ENCODE data around the gene WDR44. TPM values are rescaled to one million over a fixed set of nuclear protein-coding genes. Genes with fewer than 3 reads are reported as not detected.

Gene WDR44
- total RNA-seq, 6 experiments from 2014 or later = 20.4 to 25.8 (median 22.6) TPM

DNA sequence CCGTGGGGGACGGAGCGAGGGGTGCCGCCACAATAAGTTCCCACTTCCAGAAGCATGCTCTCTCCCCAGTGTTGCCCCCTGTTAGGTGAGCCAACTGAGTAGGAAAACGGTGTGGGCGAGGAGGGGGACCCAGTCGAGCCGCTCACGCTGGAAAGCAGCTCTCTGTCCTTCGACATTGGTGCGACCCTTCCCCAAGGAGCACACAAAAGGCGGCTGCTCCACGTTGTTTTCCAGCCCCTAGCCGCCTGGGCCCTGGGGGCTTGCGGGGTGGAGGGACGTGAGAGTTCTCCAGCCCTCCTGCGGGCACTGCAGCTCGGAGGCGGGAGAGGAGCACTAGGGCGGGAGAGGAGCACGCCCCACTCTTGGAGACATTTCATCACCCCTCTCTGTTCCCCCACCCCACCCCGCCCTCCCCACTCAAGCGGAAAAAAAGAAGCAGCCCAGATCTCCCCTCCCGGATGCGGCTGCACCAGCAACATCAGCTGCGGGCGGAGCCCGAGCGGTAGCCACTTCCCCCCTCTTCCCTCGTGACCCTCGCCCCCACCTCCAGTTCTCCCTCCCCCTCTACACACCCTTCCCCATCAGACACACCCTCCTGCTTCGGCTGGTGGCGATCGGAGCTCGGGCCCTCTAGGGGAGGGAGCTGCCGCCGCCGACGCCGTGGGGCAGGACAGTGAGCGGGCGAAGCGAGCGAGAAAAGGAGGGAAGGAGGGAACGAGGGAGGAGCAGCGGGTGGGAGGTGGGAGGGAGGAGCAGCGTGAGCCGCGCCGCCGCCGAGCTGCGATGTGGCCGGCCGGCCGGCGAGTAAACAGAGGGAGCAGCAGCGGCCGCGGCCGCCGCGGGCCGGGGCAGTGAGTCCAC, 149.4 kb downstream of the WDR44 start, which contains the start of gene DOCK11:
Gene DOCK11, plus strand, starts transcription at position 755 of the 861 bp plus-strand sequence. CDS start 157 bp downstream, outside the sequence.
- TF ChIP-seq, protein P1, sequence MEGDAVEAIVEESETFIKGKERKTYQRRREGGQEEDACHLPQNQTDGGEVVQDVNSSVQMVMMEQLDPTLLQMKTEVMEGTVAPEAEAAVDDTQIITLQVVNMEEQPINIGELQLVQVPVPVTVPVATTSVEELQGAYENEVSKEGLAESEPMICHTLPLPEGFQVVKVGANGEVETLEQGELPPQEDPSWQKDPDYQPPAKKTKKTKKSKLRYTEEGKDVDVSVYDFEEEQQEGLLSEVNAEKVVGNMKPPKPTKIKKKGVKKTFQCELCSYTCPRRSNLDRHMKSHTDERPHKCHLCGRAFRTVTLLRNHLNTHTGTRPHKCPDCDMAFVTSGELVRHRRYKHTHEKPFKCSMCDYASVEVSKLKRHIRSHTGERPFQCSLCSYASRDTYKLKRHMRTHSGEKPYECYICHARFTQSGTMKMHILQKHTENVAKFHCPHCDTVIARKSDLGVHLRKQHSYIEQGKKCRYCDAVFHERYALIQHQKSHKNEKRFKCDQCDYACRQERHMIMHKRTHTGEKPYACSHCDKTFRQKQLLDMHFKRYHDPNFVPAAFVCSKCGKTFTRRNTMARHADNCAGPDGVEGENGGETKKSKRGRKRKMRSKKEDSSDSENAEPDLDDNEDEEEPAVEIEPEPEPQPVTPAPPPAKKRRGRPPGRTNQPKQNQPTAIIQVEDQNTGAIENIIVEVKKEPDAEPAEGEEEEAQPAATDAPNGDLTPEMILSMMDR (IDR thresholded peaks at IDR 0.05) = no peak
- Mint-ChIP-seq H3K27me3 (ENCODE audit: insufficient read depth) (peaks cover 3% of the 10 kb centered on the region; the same call in 1 of the 2 replicates), H3K4me1 (ENCODE audit: low read depth) (peaks cover 13% of the 10 kb centered on the region), H3K36me3 (ENCODE audit: low read depth) (no peaks in the 10 kb centered on the region), H3K27ac (peak within 1 kb of the TSS; percentile 83), H3K9me3 (no peaks in the 10 kb centered on the region), H3K4me3 (peak within 1 kb of the TSS; percentile 96)
- peak; percentile 65 for DNase-seq

DNA sequence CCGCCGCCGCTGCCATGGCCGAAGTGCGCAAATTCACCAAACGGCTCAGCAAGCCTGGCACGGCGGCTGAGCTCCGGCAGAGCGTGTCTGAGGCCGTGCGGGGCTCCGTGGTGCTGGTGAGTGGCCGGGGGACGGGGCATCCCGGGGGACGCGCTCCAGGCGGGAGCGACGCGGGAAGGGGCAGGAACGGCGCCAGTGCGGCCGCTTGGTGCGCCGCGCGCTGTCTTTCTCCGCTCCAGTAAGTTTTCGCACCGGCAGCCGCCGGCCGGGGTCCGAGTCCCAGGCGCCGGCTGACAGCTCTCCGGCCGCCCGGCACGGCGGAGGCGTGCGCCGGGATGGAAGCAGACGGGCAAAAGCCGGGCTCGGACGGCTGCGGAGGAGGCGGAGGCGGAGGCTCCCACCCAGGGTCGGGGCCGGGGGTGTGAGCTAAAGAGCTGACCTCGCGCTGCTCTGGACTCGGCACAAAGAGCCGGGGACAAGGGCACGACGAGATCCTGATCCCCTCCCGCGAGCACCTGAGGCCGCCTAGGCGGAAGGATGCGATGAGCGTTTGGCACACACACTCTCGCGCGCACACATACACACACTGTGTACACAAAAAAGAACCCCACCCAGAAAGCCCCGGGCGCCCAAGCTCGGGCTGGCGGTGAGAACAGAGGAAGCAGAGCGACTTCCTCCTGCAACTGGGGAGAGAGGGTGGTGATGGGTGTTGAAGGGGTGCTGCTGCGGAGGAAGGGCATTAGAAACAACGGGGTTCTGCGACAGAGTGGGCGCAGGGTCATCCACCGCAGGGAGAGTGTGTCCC, 150.3 kb downstream of the WDR44 start:
- H3K27ac Mint-ChIP-seq = peak overlapping the region; percentile 83
- no peak for DNase-seq
- peaks cover 13% of the 10 kb centered on the region for H3K4me1 Mint-ChIP-seq (ENCODE audit: low read depth)
- H3K9me3 Mint-ChIP-seq = no peaks in the 10 kb centered on the region
- peak overlapping the region; percentile 96 for H3K4me3 Mint-ChIP-seq
- H3K27me3 Mint-ChIP-seq (ENCODE audit: insufficient read depth) = peaks cover 3% of the 10 kb centered on the region; the same call in 1 of the 2 replicates
- TF ChIP-seq, protein P1 (IDR thresholded peaks at IDR 0.05) = no peak
- H3K36me3 Mint-ChIP-seq (ENCODE audit: low read depth) = no peaks in the 10 kb centered on the region

DNA sequence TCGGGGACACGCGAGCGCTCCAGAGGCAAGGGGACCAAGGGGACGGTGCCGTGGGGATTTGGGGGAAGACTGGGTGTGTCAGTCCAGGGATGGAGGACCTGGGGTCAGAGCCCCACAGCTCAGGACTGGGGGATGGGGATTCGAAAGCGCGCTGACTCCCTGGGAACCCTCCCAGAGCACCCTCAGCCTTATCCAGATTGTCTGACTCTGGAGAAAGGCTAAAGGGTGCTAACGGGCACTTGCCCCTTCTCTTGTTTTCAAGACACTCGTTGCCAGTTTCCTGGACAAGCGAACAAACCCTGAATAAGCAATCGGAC, 150.8 kb downstream of the WDR44 start:
- H3K27ac Mint-ChIP-seq = peak overlapping the region; percentile 83
- peak overlapping the region; percentile 96 for H3K4me3 Mint-ChIP-seq

DNA sequence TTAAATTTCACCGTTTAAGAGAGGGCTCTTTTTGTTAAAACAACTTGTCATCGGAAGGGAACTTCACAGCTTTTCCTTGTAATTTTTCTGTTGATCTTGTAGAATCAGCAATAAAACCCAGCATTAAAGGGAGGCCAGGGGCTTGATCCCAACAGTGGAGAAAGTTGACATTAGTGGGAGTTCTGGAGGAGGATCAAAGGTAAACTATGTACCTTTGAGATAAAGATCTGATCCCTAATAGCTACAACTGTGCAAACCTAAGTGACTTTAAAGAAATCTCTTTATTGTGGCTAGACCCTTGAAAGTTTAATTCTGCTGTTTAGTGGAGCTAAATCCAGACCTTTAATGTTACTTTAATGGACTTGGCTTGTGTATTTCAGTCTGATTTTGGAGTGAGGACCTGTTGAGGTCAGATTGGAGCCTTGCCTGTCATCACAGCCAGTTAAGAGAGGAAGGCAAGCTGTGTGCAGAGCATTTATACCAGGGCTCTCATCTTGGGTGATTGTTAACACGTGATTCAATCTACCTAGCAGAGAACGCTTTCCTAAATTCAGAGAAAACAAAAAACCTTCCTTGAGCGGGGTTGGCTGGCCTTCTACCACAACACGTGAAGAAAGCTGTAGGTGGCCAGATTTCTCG, 151.4 kb downstream of the WDR44 start:
- TF ChIP-seq, protein P1 (IDR thresholded peaks at IDR 0.05) = no peak
- Mint-ChIP-seq H3K27ac (peak overlapping the region; percentile 83; the same call in 1 of the 2 replicates), H3K9me3 (no peaks in the 10 kb centered on the region), H3K4me3 (peak overlapping the region; percentile 96), H3K4me1 (ENCODE audit: low read depth) (peaks cover 16% of the 10 kb centered on the region), H3K36me3 (ENCODE audit: low read depth) (no peaks in the 10 kb centered on the region), H3K27me3 (ENCODE audit: insufficient read depth) (peaks cover 3% of the 10 kb centered on the region; the same call in 1 of the 2 replicates)
- DNase-seq = no peak

More for the DNA sequence above, 150.8 kb downstream of the WDR44 start:
- peaks cover 13% of the 10 kb centered on the region for H3K4me1 Mint-ChIP-seq (ENCODE audit: low read depth)
- no peaks in the 10 kb centered on the region for H3K9me3 Mint-ChIP-seq
- H3K36me3 Mint-ChIP-seq (ENCODE audit: low read depth) = no peaks in the 10 kb centered on the region
- TF ChIP-seq, protein P1 (IDR thresholded peaks at IDR 0.05) = no peak
- peaks cover 3% of the 10 kb centered on the region; the same call in 1 of the 2 replicates for H3K27me3 Mint-ChIP-seq (ENCODE audit: insufficient read depth)
- DNase-seq = no peak

DNA sequence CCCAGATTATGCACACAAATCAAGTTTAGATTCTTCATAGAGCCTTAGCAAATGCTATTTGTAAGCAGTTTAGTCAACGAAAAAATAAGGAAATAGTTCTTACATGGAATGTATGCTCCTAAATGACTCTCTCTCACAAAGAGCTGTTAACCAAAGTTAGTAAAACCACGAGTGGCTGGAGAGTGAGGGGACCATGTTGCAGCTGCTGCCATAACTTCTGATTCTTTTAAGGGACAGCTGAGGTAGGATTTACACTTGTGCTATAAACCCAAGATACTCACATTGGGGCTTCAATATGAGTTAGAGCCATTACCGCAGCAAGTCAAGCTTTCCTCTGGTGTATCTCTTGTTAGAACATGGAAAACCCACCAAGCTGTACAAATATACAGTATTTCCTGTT, 152.4 kb downstream of the WDR44 start:
- Mint-ChIP-seq H3K27me3 (ENCODE audit: insufficient read depth) (no peaks in the 10 kb centered on the region), H3K4me3 (no peak overlapping the region), H3K9me3 (no peaks in the 10 kb centered on the region), H3K4me1 (ENCODE audit: low read depth) (peaks cover 22% of the 10 kb centered on the region), H3K27ac (no peak overlapping the region), H3K36me3 (ENCODE audit: low read depth) (no peaks in the 10 kb centered on the region)
- DNase-seq = no peak
- TF ChIP-seq, protein P1 (IDR thresholded peaks at IDR 0.05) = no peak

Measured in HFFc6 (cell line).